ENCODE results near the gene GCFC2.
"Not testable (repeated sequence)": the region's sequence is repeated elsewhere in the genome, so short reads cannot be mapped to it uniquely, and the experiment has no call there.

The GCFC2 gene

DNA sequence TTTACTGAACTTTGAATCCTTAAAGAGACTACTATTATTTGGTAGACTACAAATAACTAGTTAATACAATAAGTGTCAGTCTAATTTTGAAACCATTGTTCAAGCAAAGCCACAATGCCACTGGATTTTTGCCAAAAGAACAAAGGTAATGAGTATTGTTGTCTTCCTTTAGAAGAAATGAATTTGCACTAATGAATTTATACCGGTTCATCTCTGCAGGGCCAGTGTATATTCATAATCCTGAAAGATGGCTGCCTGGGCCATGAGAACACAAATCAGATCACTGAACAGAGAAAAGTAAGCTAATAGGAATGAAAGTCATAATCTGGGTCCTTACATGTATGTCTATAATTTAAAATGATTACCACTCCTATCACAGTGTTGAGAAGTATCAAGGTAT lies 31.2 kb downstream of the GCFC2 start:
- H3K18ac ChIP-seq (ENCODE audit: low read length) = no peak overlapping the region
- no peak overlapping the region for H4K8ac ChIP-seq (ENCODE audit: low read depth, low read length)
- no peak overlapping the region for H3K56ac ChIP-seq (ENCODE audit: low read length)
- no peak overlapping the region for H2BK5ac ChIP-seq (ENCODE audit: low read length)
- no peak overlapping the region for H3K4me2 ChIP-seq (ENCODE audit: low read length)
- H3K79me1 ChIP-seq (ENCODE audit: low read length) = no peaks in the 10 kb centered on the region
- no peaks in the 10 kb centered on the region for H3K79me2 ChIP-seq (ENCODE audit: control insufficient read depth, insufficient read depth, low read length)
- H3K36me3 ChIP-seq (ENCODE audit: control insufficient read depth, insufficient read depth, low read length) = no peaks in the 10 kb centered on the region
- H2AK5ac ChIP-seq (ENCODE audit: low read length) = no peak overlapping the region
- DNase-seq = no peak
- H3K4me3 ChIP-seq (ENCODE audit: low read length) = no peak overlapping the region
- no CpG with 5 or more reads among the region's 1 CpG for WGBS (ENCODE audit: extremely low coverage, insufficient coverage, low lambda C conversion rate)
- no peak overlapping the region for H3K27ac ChIP-seq (ENCODE audit: low read depth, low read length)
- no peak overlapping the region for H3K4ac ChIP-seq (ENCODE audit: low read depth, low read length)
- H3K27me3 ChIP-seq (ENCODE audit: insufficient read depth, low read length, poor library complexity) = no peaks in the 10 kb centered on the region
- no peak overlapping the region for H4K5ac ChIP-seq (ENCODE audit: low read length)
- no peak overlapping the region for H3K23ac ChIP-seq (ENCODE audit: low read length)
- H3K9ac ChIP-seq (ENCODE audit: low read length) = no peak overlapping the region
- H2BK120ac ChIP-seq (ENCODE audit: low read depth, low read length) = no peak overlapping the region
- H3K4me1 ChIP-seq (ENCODE audit: control insufficient read depth, low read depth, low read length) = no peaks in the 10 kb centered on the region
- no peak overlapping the region for H2BK15ac ChIP-seq (replicated peaks; ENCODE audit: low read depth)

DNA sequence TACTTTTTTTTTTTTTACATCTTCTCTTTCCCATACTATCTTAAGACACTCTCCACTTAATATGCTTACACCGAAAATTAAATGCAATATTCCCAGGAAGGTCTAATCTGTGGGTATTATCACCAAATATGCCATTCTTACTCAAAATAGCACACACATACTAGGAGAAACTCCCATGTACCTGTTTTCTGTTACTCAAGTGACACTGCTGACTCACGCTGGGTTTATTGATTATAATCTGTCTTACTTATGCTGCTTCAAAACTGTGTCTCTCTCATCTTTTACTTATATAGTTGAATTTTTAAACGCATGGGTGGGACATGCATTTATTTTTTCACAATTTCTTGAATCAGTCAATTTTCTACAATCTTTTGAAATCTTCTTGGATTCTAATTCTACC lies 34.3 kb downstream of the GCFC2 start:
- no peak overlapping the region for H3K18ac ChIP-seq (ENCODE audit: low read length)
- H3K36me3 ChIP-seq (ENCODE audit: control insufficient read depth, insufficient read depth, low read length) = no peaks in the 10 kb centered on the region
- H3K4me3 ChIP-seq (ENCODE audit: low read length) = no peak overlapping the region
- DNase-seq = no peak
- H4K5ac ChIP-seq (ENCODE audit: low read length) = no peak overlapping the region
- no peak overlapping the region for H3K56ac ChIP-seq (ENCODE audit: low read length)
- H3K27ac ChIP-seq (ENCODE audit: low read depth, low read length) = no peak overlapping the region
- no peak overlapping the region for H3K9ac ChIP-seq (ENCODE audit: low read length)
- 100% methylated on average over 1 of the region's 3 CpGs for WGBS (ENCODE audit: extremely low coverage, insufficient coverage, low lambda C conversion rate)
- no peaks in the 10 kb centered on the region for H3K79me1 ChIP-seq (ENCODE audit: low read length)
- no peaks in the 10 kb centered on the region for H3K4me1 ChIP-seq (ENCODE audit: control insufficient read depth, low read depth, low read length)
- H3K79me2 ChIP-seq (ENCODE audit: control insufficient read depth, insufficient read depth, low read length) = no peaks in the 10 kb centered on the region
- H3K23ac ChIP-seq (ENCODE audit: low read length) = no peak overlapping the region
- H4K8ac ChIP-seq (ENCODE audit: low read depth, low read length) = no peak overlapping the region
- H3K27me3 ChIP-seq (ENCODE audit: insufficient read depth, low read length, poor library complexity) = no peaks in the 10 kb centered on the region
- H2BK5ac ChIP-seq (ENCODE audit: low read length) = no peak overlapping the region
- no peak overlapping the region for H3K4ac ChIP-seq (ENCODE audit: low read depth, low read length)
- H2BK120ac ChIP-seq (ENCODE audit: low read depth, low read length) = no peak overlapping the region
- H2AK5ac ChIP-seq (ENCODE audit: low read length) = no peak overlapping the region
- H2BK15ac ChIP-seq (replicated peaks; ENCODE audit: low read depth) = no peak overlapping the region
- H3K4me2 ChIP-seq (ENCODE audit: low read length) = no peak overlapping the region

DNA sequence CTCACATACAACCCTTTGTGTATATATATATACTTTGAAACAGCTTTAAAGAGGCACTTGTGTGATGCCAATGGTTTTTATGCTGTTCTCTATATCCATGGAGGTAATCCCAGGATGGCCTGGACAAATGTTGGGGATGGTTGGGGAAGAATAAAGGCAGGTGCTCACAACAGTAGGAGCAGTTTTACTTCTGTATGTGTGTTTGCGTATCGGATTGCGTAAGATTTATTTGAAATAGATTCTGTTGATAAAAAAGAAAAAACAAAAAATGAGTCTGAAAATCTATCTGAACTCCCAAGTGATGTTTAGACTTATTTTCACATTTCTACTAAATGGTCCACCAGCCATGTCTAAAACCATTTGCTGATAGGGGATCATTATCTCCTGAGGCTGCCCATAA lies 34.8 kb downstream of the GCFC2 start:
- H2BK120ac ChIP-seq (ENCODE audit: low read depth, low read length) = no peak overlapping the region
- no peak overlapping the region for H3K4me2 ChIP-seq (ENCODE audit: low read length)
- H3K27me3 ChIP-seq (ENCODE audit: insufficient read depth, low read length, poor library complexity) = no peaks in the 10 kb centered on the region
- H2BK5ac ChIP-seq (ENCODE audit: low read length) = no peak overlapping the region
- H2BK15ac ChIP-seq (replicated peaks; ENCODE audit: low read depth) = no peak overlapping the region
- no peak overlapping the region for H3K9ac ChIP-seq (ENCODE audit: low read length)
- H3K79me1 ChIP-seq (ENCODE audit: low read length) = no peaks in the 10 kb centered on the region
- H2AK5ac ChIP-seq (ENCODE audit: low read length) = no peak overlapping the region
- no peak overlapping the region for H3K4ac ChIP-seq (ENCODE audit: low read depth, low read length)
- no peaks in the 10 kb centered on the region for H3K4me1 ChIP-seq (ENCODE audit: control insufficient read depth, low read depth, low read length)
- no peak overlapping the region for H4K5ac ChIP-seq (ENCODE audit: low read length)
- no peaks in the 10 kb centered on the region for H3K36me3 ChIP-seq (ENCODE audit: control insufficient read depth, insufficient read depth, low read length)
- no peak overlapping the region for H4K8ac ChIP-seq (ENCODE audit: low read depth, low read length)
- H3K23ac ChIP-seq (ENCODE audit: low read length) = no peak overlapping the region
- WGBS (ENCODE audit: extremely low coverage, insufficient coverage, low lambda C conversion rate) = 100% methylated on average over 3 of the region's 3 CpGs
- no peak overlapping the region for H3K56ac ChIP-seq (ENCODE audit: low read length)
- no peaks in the 10 kb centered on the region for H3K79me2 ChIP-seq (ENCODE audit: control insufficient read depth, insufficient read depth, low read length)
- no peak overlapping the region for H3K4me3 ChIP-seq (ENCODE audit: low read length)
- H3K27ac ChIP-seq (ENCODE audit: low read depth, low read length) = no peak overlapping the region
- no peak overlapping the region for H3K18ac ChIP-seq (ENCODE audit: low read length)
- no peak for DNase-seq

DNA sequence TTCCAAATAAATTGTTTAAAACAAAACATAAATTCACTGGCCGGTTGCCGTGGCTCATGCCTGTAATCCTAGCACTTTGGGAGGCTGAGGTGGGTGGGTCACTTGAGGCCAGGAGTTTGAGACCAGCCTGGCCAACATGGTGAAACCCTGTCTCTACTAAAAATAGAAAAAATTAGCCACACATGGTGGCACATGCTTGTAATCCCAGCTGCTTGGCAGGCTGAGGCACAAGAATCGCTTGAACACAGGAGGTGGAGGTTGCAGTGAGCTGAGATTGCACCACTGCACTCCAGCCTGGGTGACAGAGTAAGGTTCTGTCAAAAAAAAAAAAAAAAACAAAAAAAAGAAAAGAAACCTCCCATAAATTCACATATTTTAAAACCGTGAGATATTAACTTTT lies 35.3 kb downstream of the GCFC2 start:
- H3K79me2 ChIP-seq (ENCODE audit: control insufficient read depth, insufficient read depth, low read length); H3K56ac ChIP-seq (ENCODE audit: low read length); H2BK15ac ChIP-seq (replicated peaks; ENCODE audit: low read depth); H3K9ac ChIP-seq (ENCODE audit: low read length); DNase-seq; H2BK120ac ChIP-seq (ENCODE audit: low read depth, low read length); H3K27me3 ChIP-seq (ENCODE audit: insufficient read depth, low read length, poor library complexity); H3K79me1 ChIP-seq (ENCODE audit: low read length); H3K27ac ChIP-seq (ENCODE audit: low read depth, low read length); H4K8ac ChIP-seq (ENCODE audit: low read depth, low read length); H3K4me1 ChIP-seq (ENCODE audit: control insufficient read depth, low read depth, low read length); H3K4ac ChIP-seq (ENCODE audit: low read depth, low read length); H3K18ac ChIP-seq (ENCODE audit: low read length); H4K5ac ChIP-seq (ENCODE audit: low read length); H2AK5ac ChIP-seq (ENCODE audit: low read length); H3K4me3 ChIP-seq (ENCODE audit: low read length); H3K36me3 ChIP-seq (ENCODE audit: control insufficient read depth, insufficient read depth, low read length); H3K4me2 ChIP-seq (ENCODE audit: low read length); H2BK5ac ChIP-seq (ENCODE audit: low read length); H3K23ac ChIP-seq (ENCODE audit: low read length): not testable (repeated sequence)
- no CpG with 5 or more reads among the region's 4 CpGs for WGBS (ENCODE audit: extremely low coverage, insufficient coverage, low lambda C conversion rate)

DNA sequence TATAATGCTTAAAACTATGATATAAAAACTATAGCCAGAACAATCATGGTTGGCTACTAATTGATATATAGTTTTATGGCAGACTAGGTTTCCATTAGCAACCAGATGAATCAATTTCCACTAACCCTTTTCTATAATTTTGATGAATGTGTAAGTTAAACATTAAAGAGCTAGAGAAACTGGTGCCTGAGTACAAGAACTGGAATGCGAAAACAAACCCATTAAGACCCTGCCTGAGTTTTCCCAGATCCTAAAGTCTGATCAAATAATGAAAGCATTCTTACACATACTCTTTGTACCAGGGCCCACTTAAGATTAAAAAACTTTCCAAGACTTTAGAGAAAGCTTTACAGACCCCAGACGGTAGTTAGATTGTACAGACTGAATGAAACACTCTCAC lies 42.8 kb downstream of the GCFC2 start:
- Histone ChIP-seq H3K79me2 (ENCODE audit: control insufficient read depth, insufficient read depth, low read length) (no peaks in the 10 kb centered on the region), H3K27ac (ENCODE audit: low read depth, low read length) (no peak overlapping the region), H3K18ac (ENCODE audit: low read length) (no peak overlapping the region)

DNA sequence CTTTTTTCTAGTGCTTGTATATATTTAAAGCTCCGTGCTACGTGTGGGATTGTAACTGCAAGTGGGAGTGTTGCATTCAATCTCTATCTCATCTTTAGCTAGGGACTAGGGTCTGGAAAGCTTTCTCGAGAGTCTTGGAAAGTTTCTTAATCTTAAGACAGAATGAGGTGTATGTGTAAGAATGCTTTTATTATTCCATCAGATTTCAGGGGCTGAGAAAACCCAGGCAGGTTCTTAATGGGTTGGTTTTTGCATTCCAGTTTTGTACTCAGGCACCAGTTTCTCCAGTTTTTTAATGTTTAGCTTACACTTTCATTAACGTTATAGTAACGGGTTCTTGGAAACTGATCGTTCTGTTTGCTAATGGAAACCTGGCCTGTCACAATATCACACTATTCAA lies 43.8 kb downstream of the GCFC2 start:
- H3K36me3 ChIP-seq (ENCODE audit: control insufficient read depth, insufficient read depth, low read length) = no peaks in the 10 kb centered on the region
- no peak overlapping the region for H3K9ac ChIP-seq (ENCODE audit: low read length)
- H2AK5ac ChIP-seq (ENCODE audit: low read length) = no peak overlapping the region
- H3K4me1 ChIP-seq (ENCODE audit: control insufficient read depth, low read depth, low read length) = no peaks in the 10 kb centered on the region
- H4K8ac ChIP-seq (ENCODE audit: low read depth, low read length) = no peak overlapping the region
- no peak overlapping the region for H3K4me3 ChIP-seq (ENCODE audit: low read length)
- no peak overlapping the region for H2BK5ac ChIP-seq (ENCODE audit: low read length)
- no peak overlapping the region for H3K27ac ChIP-seq (ENCODE audit: low read depth, low read length)
- no peak overlapping the region for H2BK120ac ChIP-seq (ENCODE audit: low read depth, low read length)
- H3K23ac ChIP-seq (ENCODE audit: low read length) = no peak overlapping the region
- H3K79me1 ChIP-seq (ENCODE audit: low read length) = no peaks in the 10 kb centered on the region
- no peak overlapping the region for H3K4ac ChIP-seq (ENCODE audit: low read depth, low read length)
- H3K56ac ChIP-seq (ENCODE audit: low read length) = no peak overlapping the region
- WGBS (ENCODE audit: extremely low coverage, insufficient coverage, low lambda C conversion rate) = no CpG with 5 or more reads among the region's 6 CpGs
- H3K18ac ChIP-seq (ENCODE audit: low read length) = no peak overlapping the region
- H4K5ac ChIP-seq (ENCODE audit: low read length) = no peak overlapping the region
- no peaks in the 10 kb centered on the region for H3K79me2 ChIP-seq (ENCODE audit: control insufficient read depth, insufficient read depth, low read length)
- DNase-seq = no peak
- H2BK15ac ChIP-seq (replicated peaks; ENCODE audit: low read depth) = no peak overlapping the region
- H3K27me3 ChIP-seq (ENCODE audit: insufficient read depth, low read length, poor library complexity) = no peaks in the 10 kb centered on the region
- H3K4me2 ChIP-seq (ENCODE audit: low read length) = no peak overlapping the region

More for the DNA sequence above, 42.8 kb downstream of the GCFC2 start:
- DNase-seq = no peak
- Histone ChIP-seq H2BK15ac (replicated peaks; ENCODE audit: low read depth) (no peak overlapping the region), H3K79me1 (ENCODE audit: low read length) (no peaks in the 10 kb centered on the region), H3K9ac (ENCODE audit: low read length) (no peak overlapping the region), H3K36me3 (ENCODE audit: control insufficient read depth, insufficient read depth, low read length) (no peaks in the 10 kb centered on the region), H3K27me3 (ENCODE audit: insufficient read depth, low read length, poor library complexity) (no peaks in the 10 kb centered on the region), H4K5ac (ENCODE audit: low read length) (no peak overlapping the region), H2BK5ac (ENCODE audit: low read length) (no peak overlapping the region), H3K4ac (ENCODE audit: low read depth, low read length) (no peak overlapping the region), H3K4me3 (ENCODE audit: low read length) (no peak overlapping the region), H4K8ac (ENCODE audit: low read depth, low read length) (no peak overlapping the region), H3K4me1 (ENCODE audit: control insufficient read depth, low read depth, low read length) (no peaks in the 10 kb centered on the region), H3K4me2 (ENCODE audit: low read length) (no peak overlapping the region), H3K23ac (ENCODE audit: low read length) (no peak overlapping the region), H2AK5ac (ENCODE audit: low read length) (no peak overlapping the region), H3K56ac (ENCODE audit: low read length) (no peak overlapping the region), H2BK120ac (ENCODE audit: low read depth, low read length) (no peak overlapping the region)
- no CpG with 5 or more reads among the region's 2 CpGs for WGBS (ENCODE audit: extremely low coverage, insufficient coverage, low lambda C conversion rate)

Data from mesendoderm (in vitro differentiated cells).